ENCODE data around the gene TFRC. TPM values are rescaled to one million over a fixed set of nuclear protein-coding genes. Genes with fewer than 3 reads are reported as not detected.

The TFRC gene
- total RNA-seq, 1 donor from 2014 or later = 87.7 TPM

- no peak overlapping the region for H3K27ac ChIP-seq
- TF ChIP-seq EZH2phosphoT487 (IDR thresholded peaks at IDR 0.05) (no peak), EZH2 (IDR thresholded peaks at IDR 0.05) (no peak), CTCF (IDR thresholded peaks at IDR 0.05) (no peak)
- no peaks in the 10 kb centered on the region for H3F3A ChIP-seq (ENCODE audit: low read depth)
- H3K36me3 ChIP-seq = no peaks in the 10 kb centered on the region
- no peaks in the 10 kb centered on the region for H3K27me3 ChIP-seq
- Mint-ChIP-seq H3K4me3 (no peak overlapping the region), H3K27ac (no peak overlapping the region), H3K27me3 (ENCODE audit: insufficient read depth, low read depth) (no peaks in the 10 kb centered on the region), H3K36me3 (no peaks in the 10 kb centered on the region), H3K4me1 (peaks cover 4% of the 10 kb centered on the region), H3K9me3 (no peaks in the 10 kb centered on the region)
- H4K20me1 ChIP-seq (ENCODE audit: low read depth) = no peaks in the 10 kb centered on the region
- no peak overlapping the region for H2AFZ ChIP-seq (replicated peaks)
- no peak overlapping the region for H3K4me2 ChIP-seq
- no peaks in the 10 kb centered on the region for H3K79me2 ChIP-seq (ENCODE audit: low read depth)
- no peak overlapping the region for H3K9ac ChIP-seq
- no peak overlapping the region for H3K4me3 ChIP-seq
- H3K9me3 ChIP-seq (ENCODE audit: low read depth) = no peaks in the 10 kb centered on the region
- no peak for DNase-seq (ENCODE audit: low spot score)
- H3K4me1 ChIP-seq = peaks cover 8% of the 10 kb centered on the region
Measured at GRCh38 chr3:196121066-196121465, 39.2 kb upstream of the TFRC start.

- H3K27me3 Mint-ChIP-seq (ENCODE audit: insufficient read depth, low read depth) = no peaks in the 10 kb centered on the region
Measured at GRCh38 chr3:196120291-196120951, 38.5 kb upstream of the TFRC start.

GRCh38 chr3:196117809-196118208, 35.9 kb upstream of the TFRC start:
- H3K27ac Mint-ChIP-seq = no peak overlapping the region
- H3K27me3 Mint-ChIP-seq (ENCODE audit: insufficient read depth, low read depth) = no peaks in the 10 kb centered on the region
- no peak overlapping the region for H3K9ac ChIP-seq
- H3K36me3 Mint-ChIP-seq = no peaks in the 10 kb centered on the region
- DNase-seq (ENCODE audit: low spot score) = no peak
- TF ChIP-seq CTCF (IDR thresholded peaks at IDR 0.05) = no peak
- TF ChIP-seq EZH2 (IDR thresholded peaks at IDR 0.05) = no peak
- no peaks in the 10 kb centered on the region for H4K20me1 ChIP-seq (ENCODE audit: low read depth)
- no peak overlapping the region for H3K27ac ChIP-seq
- H3K4me3 Mint-ChIP-seq = no peak overlapping the region
- H3K9me3 Mint-ChIP-seq = no peaks in the 10 kb centered on the region
- no peak overlapping the region for H2AFZ ChIP-seq (replicated peaks)
- H3K4me2 ChIP-seq = no peak overlapping the region
- H3F3A ChIP-seq (ENCODE audit: low read depth) = no peaks in the 10 kb centered on the region
- H3K79me2 ChIP-seq (ENCODE audit: low read depth) = no peaks in the 10 kb centered on the region
- H3K4me1 Mint-ChIP-seq = no peaks in the 10 kb centered on the region
- no peaks in the 10 kb centered on the region for H3K36me3 ChIP-seq
- H3K27me3 ChIP-seq = no peaks in the 10 kb centered on the region
- peaks cover 2% of the 10 kb centered on the region for H3K4me1 ChIP-seq
- no peak overlapping the region for H3K4me3 ChIP-seq
- H3K9me3 ChIP-seq (ENCODE audit: low read depth) = no peaks in the 10 kb centered on the region

More at GRCh38 chr3:196120291-196120951, 38.5 kb upstream of the TFRC start:
- no peak overlapping the region for H3K27ac Mint-ChIP-seq
- no peak overlapping the region for H3K4me3 Mint-ChIP-seq
- Histone ChIP-seq H3K9me3 (ENCODE audit: low read depth) (no peaks in the 10 kb centered on the region), H3K4me2 (no peak overlapping the region), H3K27me3 (no peaks in the 10 kb centered on the region), H3K27ac (no peak overlapping the region), H3K4me3 (no peak overlapping the region), H2AFZ (replicated peaks) (no peak overlapping the region), H3K36me3 (no peaks in the 10 kb centered on the region), H4K20me1 (ENCODE audit: low read depth) (no peaks in the 10 kb centered on the region), H3K9ac (no peak overlapping the region), H3F3A (ENCODE audit: low read depth) (no peaks in the 10 kb centered on the region), H3K79me2 (ENCODE audit: low read depth) (no peaks in the 10 kb centered on the region), H3K4me1 (peaks cover 8% of the 10 kb centered on the region)
- H3K9me3 Mint-ChIP-seq = no peaks in the 10 kb centered on the region
- no peak for DNase-seq (ENCODE audit: low spot score)
- TF ChIP-seq CTCF (IDR thresholded peaks at IDR 0.05) (no peak), EZH2 (IDR thresholded peaks at IDR 0.05) (no peak), EZH2phosphoT487 (IDR thresholded peaks at IDR 0.05) (no peak)
- peaks cover 4% of the 10 kb centered on the region for H3K4me1 Mint-ChIP-seq
- no peaks in the 10 kb centered on the region for H3K36me3 Mint-ChIP-seq
